ENCODE results near the gene MNT. TPM values are rescaled to one million over a fixed set of nuclear protein-coding genes. Genes with fewer than 3 reads are reported as not detected.

MNT gene
- polyA plus RNA-seq, 2 of the 4 experiments (the other 2 are of a cell fraction), result 4.5 to 25.9 TPM

GRCh38 chr17:2366747-2367494 lies 33.9 kb downstream of the MNT start:
- Histone ChIP-seq H3K4me3 (no peak overlapping the region), H3K27ac (no peak overlapping the region), H3K4me1 (no peaks in the 10 kb centered on the region), H3K4me2 (no peak overlapping the region), H3K9me3 (no peaks in the 10 kb centered on the region)
- TF ChIP-seq GATA3 (IDR thresholded peaks at IDR 0.05; ENCODE audit: borderline replicate concordance), result no peak
- peak; percentile 43 for TF ChIP-seq CTCF (IDR thresholded peaks at IDR 0.05)
- TF ChIP-seq RAD21 (conservative IDR thresholded peaks at IDR 0.05 in 1 of 2, IDR thresholded peaks at IDR 0.05 in 1 of 2), result peak in 1 of 2 experiments; percentile 56; a peak in 2 of 5 replicates
- TF ChIP-seq CHD2 (IDR thresholded peaks at IDR 0.05; ENCODE audit: low read length, partially characterized antibody), result no peak
- TF ChIP-seq ATOH8 (CRISPR knock-in tag; IDR thresholded peaks at IDR 0.05; ENCODE audit: low read depth), result no peak
- TF ChIP-seq PHF8 (IDR thresholded peaks at IDR 0.05; ENCODE audit: borderline replicate concordance, low read depth), result no peak
- TF ChIP-seq CBX8 (IDR thresholded peaks at IDR 0.05), result no peak
- TF ChIP-seq REST (IDR thresholded peaks at IDR 0.05), result no peak
- TF ChIP-seq USF2 (IDR thresholded peaks at IDR 0.05), result no peak
- TF ChIP-seq MAFK (IDR thresholded peaks at IDR 0.05; ENCODE audit: partially characterized antibody), result no peak
- FAIRE-seq, result no peak
- peak; percentile 31 to 44 for DNase-seq (ENCODE audit: low read depth in 1 of 2, low spot score in 1 of 2)
- CTCF ChIA-PET, result interaction anchor here (0.9 to 15.8 kb wide), 20 partner anchors 7 to 326 kb away, joined by 3 to 255 read pairs (median 4); partner anchors contain the start of gene HIC1
- ATAC-seq, result peak; percentile 28 to 69; a peak in 3 of 6 replicates
- WGBS (ENCODE audit: missing lambda C conversion rate), result 77% methylated on average over 22 of the region's 26 CpGs
- POLR2A ChIA-PET, result no interaction called here

- TF ChIP-seq ELK1 (IDR thresholded peaks at IDR 0.05; ENCODE audit: low read depth, low read length), result no peak
- TF ChIP-seq HOXA7 (CRISPR knock-in tag; IDR thresholded peaks at IDR 0.05), result no peak
- TF ChIP-seq ZNF302 (CRISPR knock-in tag; IDR thresholded peaks at IDR 0.05), result no peak
- no peak for TF ChIP-seq HES2 (IDR thresholded peaks at IDR 0.05)
- no peak for TF ChIP-seq PBX3 (IDR thresholded peaks at IDR 0.05)
- TF ChIP-seq KDM1A (IDR thresholded peaks at IDR 0.05; ENCODE audit: low read depth), result no peak
- TF ChIP-seq FOSL2 (IDR thresholded peaks at IDR 0.05), result no peak
- TF ChIP-seq FOSL2 (CRISPR knock-in tag; IDR thresholded peaks at IDR 0.05), result no peak
- TF ChIP-seq MAFK (IDR thresholded peaks at IDR 0.05; ENCODE audit: partially characterized antibody), result no peak
- no peak for TF ChIP-seq HOXB5 (CRISPR knock-in tag; IDR thresholded peaks at IDR 0.05)
- no peak for TF ChIP-seq POLR2A (IDR thresholded peaks at IDR 0.05; ENCODE audit: low read length)
- no peak for TF ChIP-seq RNF2 (IDR thresholded peaks at IDR 0.05; ENCODE audit: borderline replicate concordance, low read depth)
- TF ChIP-seq CHD2 (IDR thresholded peaks at IDR 0.05; ENCODE audit: low read length, partially characterized antibody), result no peak
- no peak for TF ChIP-seq CHD4 (IDR thresholded peaks at IDR 0.05; ENCODE audit: borderline replicate concordance)
- no peak for TF ChIP-seq CBX8 (IDR thresholded peaks at IDR 0.05)
- TF ChIP-seq RARB (CRISPR knock-in tag; IDR thresholded peaks at IDR 0.05), result no peak
- TF ChIP-seq SREBF2 (IDR thresholded peaks at IDR 0.05), result no peak
- H3K27ac ChIP-seq, result no peak overlapping the region
- FAIRE-seq (no peak), DNase-seq (ENCODE audit: low read depth in 1 of 2, low spot score in 1 of 2) (no peak), ATAC-seq (no peak)
- ChIA-PET CTCF (interaction anchor here (0.7 to 15.8 kb wide), 4 partner anchors 15 to 69 kb away, joined by 3 to 255 read pairs (median 110); no protein-coding TSS in a partner anchor), POLR2A (no interaction called here)
- no peak overlapping the region for H3K4me3 ChIP-seq
- H3K9me3 ChIP-seq, result no peaks in the 10 kb centered on the region
- WGBS (ENCODE audit: missing lambda C conversion rate), result 91% methylated on average over 20 of the region's 20 CpGs
- no peak overlapping the region for H3K4me2 ChIP-seq
- peaks cover 1% of the 10 kb centered on the region; the same call in 2 of the 3 replicates for H3K4me1 ChIP-seq
These were observed 35.7 kb downstream of the MNT start for GRCh38 chr17:2365132-2365531.
